Activated naive CD8-positive, alpha-beta T cell (primary cell): ENCODE results near the gene ANGPTL5.
"Not testable (repeated sequence)": the region's sequence is repeated elsewhere in the genome, so short reads cannot be mapped to it uniquely, and the experiment has no call there.

Experiments used
- H3K27ac Mint-ChIP-seq: one replicate; pipeline ENCODE4 v1.8.0; 2021; ENCODE audit warnings: mixed read lengths
- H3K27me3 Mint-ChIP-seq: one replicate; pipeline ENCODE4 v1.8.0; 2021; ENCODE audit warnings: mixed read lengths
- H3K36me3 Mint-ChIP-seq: one replicate; pipeline ENCODE4 v1.8.0; 2021; ENCODE audit warnings: mixed read lengths
- H3K4me1 Mint-ChIP-seq: one replicate; pipeline ENCODE4 v1.8.0; 2021; ENCODE audit warnings: low read depth, mixed read lengths
- H3K4me3 Mint-ChIP-seq: one replicate; pipeline ENCODE4 v1.8.0; 2021; ENCODE audit warnings: mild to moderate bottlenecking, mixed read lengths
- H3K9me3 Mint-ChIP-seq: one replicate; pipeline ENCODE4 v1.8.0; 2021; ENCODE audit warnings: low read depth, mixed read lengths

The ANGPTL5 gene

GRCh38 chr11:101866619-101867491, 49.5 kb downstream of the ANGPTL5 start:
- H3K9me3 Mint-ChIP-seq = no peaks in the 10 kb centered on the region
- no peak overlapping the region for H3K4me3 Mint-ChIP-seq
- peaks cover 7% of the 10 kb centered on the region for H3K27me3 Mint-ChIP-seq
- H3K27ac Mint-ChIP-seq = no peak overlapping the region
- no peaks in the 10 kb centered on the region for H3K36me3 Mint-ChIP-seq
- no peaks in the 10 kb centered on the region for H3K4me1 Mint-ChIP-seq

GRCh38 chr11:101864098-101864497, 52.2 kb downstream of the ANGPTL5 start:
- Mint-ChIP-seq H3K9me3 (no peaks in the 10 kb centered on the region), H3K4me3 (no peak overlapping the region), H3K27ac (no peak overlapping the region), H3K27me3 (peaks cover 8% of the 10 kb centered on the region), H3K4me1 (no peaks in the 10 kb centered on the region), H3K36me3 (no peaks in the 10 kb centered on the region)

DNA sequence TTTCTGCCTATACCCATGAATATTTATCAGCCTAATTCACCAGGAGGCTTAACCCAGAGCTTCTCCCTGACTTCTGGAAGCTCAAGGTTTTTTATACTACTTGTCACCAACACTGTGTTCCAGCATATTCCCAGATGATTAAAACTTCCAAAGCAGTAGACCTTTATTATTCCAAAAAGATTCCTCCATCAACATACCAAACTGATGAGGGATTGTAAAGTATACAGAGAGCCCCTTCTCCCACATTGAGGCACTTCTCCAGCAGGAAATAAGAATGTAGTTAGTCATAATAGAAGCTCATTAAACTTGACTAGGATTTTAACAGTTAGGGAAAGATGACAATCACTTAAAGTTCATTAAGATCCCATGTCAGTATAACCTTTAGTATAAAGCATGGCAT, 53.0 kb downstream of the ANGPTL5 start:
- Mint-ChIP-seq H3K4me1 (no peaks in the 10 kb centered on the region), H3K27ac (no peak overlapping the region), H3K4me3 (no peak overlapping the region)

DNA sequence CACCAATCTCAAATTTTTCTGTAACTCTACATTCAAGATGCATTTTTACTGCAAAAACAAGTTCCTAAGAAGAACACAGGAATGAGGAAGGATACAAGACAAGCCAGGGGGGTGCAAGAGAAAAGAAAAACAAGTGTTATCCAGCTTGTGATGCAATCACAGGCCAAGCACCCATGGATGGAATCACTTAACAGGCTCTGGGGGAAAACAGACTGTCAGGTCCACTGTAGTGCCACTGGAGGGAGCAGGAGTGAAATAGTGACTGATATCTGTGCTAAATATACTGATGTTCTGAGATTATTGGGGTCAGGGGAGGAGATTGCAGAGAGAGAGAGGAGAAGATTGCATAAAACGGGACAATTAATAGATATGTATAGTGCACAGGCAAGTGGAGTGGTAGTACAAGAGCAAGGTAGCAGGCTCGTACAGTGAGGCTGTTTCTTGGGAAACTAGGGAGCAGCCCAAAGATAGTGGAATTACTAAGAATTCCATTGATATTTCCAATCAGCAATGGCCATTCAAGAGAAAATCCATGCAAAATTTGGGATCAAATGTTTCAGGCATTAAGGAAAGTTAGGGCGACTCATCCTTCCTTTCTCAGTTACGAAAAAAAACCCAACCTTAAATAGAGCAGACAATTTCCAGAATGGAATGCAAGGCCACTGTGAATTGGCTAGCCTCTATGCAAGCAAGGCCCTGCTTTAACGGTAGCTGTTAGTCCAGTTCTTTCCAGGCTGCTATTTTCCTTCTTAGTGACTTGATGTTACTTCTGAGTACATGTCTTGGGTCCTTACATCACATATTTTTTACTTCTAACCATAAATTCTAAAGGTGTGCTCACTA, 53.7 kb downstream of the ANGPTL5 start:
- no peak overlapping the region for H3K4me3 Mint-ChIP-seq
- H3K36me3 Mint-ChIP-seq = no peaks in the 10 kb centered on the region
- peaks cover 8% of the 10 kb centered on the region for H3K27me3 Mint-ChIP-seq
- H3K27ac Mint-ChIP-seq = no peak overlapping the region
- H3K9me3 Mint-ChIP-seq = no peaks in the 10 kb centered on the region
- no peaks in the 10 kb centered on the region for H3K4me1 Mint-ChIP-seq

More for the DNA sequence above, 53.0 kb downstream of the ANGPTL5 start:
- no peaks in the 10 kb centered on the region for H3K36me3 Mint-ChIP-seq
- H3K9me3 Mint-ChIP-seq = no peaks in the 10 kb centered on the region
- peaks cover 8% of the 10 kb centered on the region for H3K27me3 Mint-ChIP-seq

GRCh38 chr11:101860696-101861427, 55.5 kb downstream of the ANGPTL5 start:
- H3K9me3 Mint-ChIP-seq = no peaks in the 10 kb centered on the region

GRCh38 chr11:101852260-101852659, 64.1 kb downstream of the ANGPTL5 start:
- H3K27ac Mint-ChIP-seq, H3K36me3 Mint-ChIP-seq, H3K4me3 Mint-ChIP-seq, H3K27me3 Mint-ChIP-seq, H3K4me1 Mint-ChIP-seq, H3K9me3 Mint-ChIP-seq: not testable (repeated sequence)

More at GRCh38 chr11:101860696-101861427, 55.5 kb downstream of the ANGPTL5 start:
- Mint-ChIP-seq H3K27me3 (peaks cover 8% of the 10 kb centered on the region), H3K4me1 (no peaks in the 10 kb centered on the region), H3K36me3 (no peaks in the 10 kb centered on the region), H3K4me3 (no peak overlapping the region), H3K27ac (no peak overlapping the region)

DNA sequence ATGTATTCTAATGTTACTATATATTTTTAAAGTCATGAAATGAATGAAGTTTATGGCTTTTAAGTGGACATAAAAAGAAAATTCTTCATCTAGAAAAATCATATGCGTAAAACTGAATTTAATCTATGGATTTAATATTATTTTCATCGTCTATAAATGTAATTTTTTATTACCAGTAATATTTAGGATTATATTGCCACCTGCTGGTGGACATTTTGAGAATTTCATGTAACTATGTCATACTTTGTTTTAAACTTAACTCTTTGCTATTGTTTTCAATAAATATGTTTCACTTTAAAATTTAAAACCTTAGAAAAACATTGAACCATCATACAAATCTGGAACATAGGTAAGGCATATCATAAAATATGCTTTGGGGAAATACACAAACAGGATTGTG, 68.1 kb downstream of the ANGPTL5 start:
- H3K4me1 Mint-ChIP-seq = no peaks in the 10 kb centered on the region
- H3K27ac Mint-ChIP-seq = no peak overlapping the region
- no peaks in the 10 kb centered on the region for H3K9me3 Mint-ChIP-seq
- no peaks in the 10 kb centered on the region for H3K36me3 Mint-ChIP-seq
- peaks cover 8% of the 10 kb centered on the region for H3K27me3 Mint-ChIP-seq
- H3K4me3 Mint-ChIP-seq = no peak overlapping the region

GRCh38 chr11:101844608-101845007, 71.7 kb downstream of the ANGPTL5 start:
- Mint-ChIP-seq H3K27ac (no peak overlapping the region), H3K9me3 (no peaks in the 10 kb centered on the region), H3K36me3 (no peaks in the 10 kb centered on the region), H3K4me1 (no peaks in the 10 kb centered on the region), H3K27me3 (peaks cover 3% of the 10 kb centered on the region), H3K4me3 (no peak overlapping the region)

DNA sequence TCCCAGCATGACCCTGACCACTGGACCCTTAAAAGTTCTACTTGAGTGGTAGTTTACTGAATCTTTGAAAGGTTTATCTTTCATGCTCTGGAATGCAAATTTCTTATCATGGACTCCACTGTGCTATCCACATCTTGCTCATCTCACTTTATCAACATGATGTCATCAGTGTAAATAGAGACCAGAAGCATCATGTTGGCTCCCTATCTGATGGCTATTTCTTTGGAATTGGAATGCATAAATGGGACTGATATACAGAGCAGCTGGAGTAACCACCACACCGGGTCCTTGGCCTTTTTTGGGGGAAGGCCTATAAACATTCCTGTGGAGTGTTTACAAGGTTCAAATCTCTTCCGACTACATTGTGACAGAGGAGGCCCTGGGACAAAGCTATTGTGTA, 75.6 kb downstream of the ANGPTL5 start:
- Mint-ChIP-seq H3K36me3 (no peaks in the 10 kb centered on the region), H3K4me3 (no peak overlapping the region), H3K27me3 (no peaks in the 10 kb centered on the region), H3K27ac (no peak overlapping the region), H3K4me1 (no peaks in the 10 kb centered on the region), H3K9me3 (no peaks in the 10 kb centered on the region)
